ENCODE results near the gene TTC17.

DNA sequence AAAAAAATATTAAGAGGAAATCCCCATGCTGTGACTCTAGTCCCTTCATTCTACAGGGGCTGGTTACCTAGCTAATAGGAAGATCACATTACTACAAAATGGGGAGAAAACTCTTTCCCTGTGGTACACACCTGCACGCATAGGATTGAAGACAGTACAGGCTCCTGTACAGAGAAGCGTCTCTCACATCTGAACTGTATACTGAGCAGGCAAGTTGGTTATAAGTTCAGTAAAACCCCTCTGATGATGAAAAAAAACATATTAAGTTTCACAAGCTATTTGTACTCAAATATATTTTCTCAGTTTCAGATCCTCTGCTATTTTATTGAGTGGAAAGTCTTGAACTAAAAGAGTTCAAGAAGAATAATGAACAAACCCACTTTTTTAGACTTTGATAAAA lies 164.9 kb downstream of the TTC17 start:
- TF ChIP-seq, protein P1, sequence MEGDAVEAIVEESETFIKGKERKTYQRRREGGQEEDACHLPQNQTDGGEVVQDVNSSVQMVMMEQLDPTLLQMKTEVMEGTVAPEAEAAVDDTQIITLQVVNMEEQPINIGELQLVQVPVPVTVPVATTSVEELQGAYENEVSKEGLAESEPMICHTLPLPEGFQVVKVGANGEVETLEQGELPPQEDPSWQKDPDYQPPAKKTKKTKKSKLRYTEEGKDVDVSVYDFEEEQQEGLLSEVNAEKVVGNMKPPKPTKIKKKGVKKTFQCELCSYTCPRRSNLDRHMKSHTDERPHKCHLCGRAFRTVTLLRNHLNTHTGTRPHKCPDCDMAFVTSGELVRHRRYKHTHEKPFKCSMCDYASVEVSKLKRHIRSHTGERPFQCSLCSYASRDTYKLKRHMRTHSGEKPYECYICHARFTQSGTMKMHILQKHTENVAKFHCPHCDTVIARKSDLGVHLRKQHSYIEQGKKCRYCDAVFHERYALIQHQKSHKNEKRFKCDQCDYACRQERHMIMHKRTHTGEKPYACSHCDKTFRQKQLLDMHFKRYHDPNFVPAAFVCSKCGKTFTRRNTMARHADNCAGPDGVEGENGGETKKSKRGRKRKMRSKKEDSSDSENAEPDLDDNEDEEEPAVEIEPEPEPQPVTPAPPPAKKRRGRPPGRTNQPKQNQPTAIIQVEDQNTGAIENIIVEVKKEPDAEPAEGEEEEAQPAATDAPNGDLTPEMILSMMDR (optimal IDR thresholded peaks at IDR 0.05 in 1 of 3, IDR thresholded peaks at IDR 0.05 in 1 of 3, conservative IDR thresholded peaks at IDR 0.05 in 1 of 3; ENCODE audit: extremely low read depth in 1 of 3, insufficient read depth in 2 of 3, low read length in 3 of 3): no peak
- TF ChIP-seq EZH2 (IDR thresholded peaks at IDR 0.05; ENCODE audit: low read length): no peak
